ENCODE measurements around the gene ZW10. TPM values are rescaled to one million over a fixed set of nuclear protein-coding genes. Genes with fewer than 3 reads are reported as not detected.

ZW10 gene
- total and polyA plus RNA-seq, 2 donors (not counting 1 experiment from before 2014, with no cell fraction given): 4.8 to 11.9 TPM

- Histone ChIP-seq H3K79me2 (ENCODE audit: control insufficient read depth, insufficient read depth, low read length) (no peaks in the 10 kb centered on the region), H3K4me2 (replicated peaks; ENCODE audit: low read depth, low read length, poor library complexity, severe bottlenecking) (no peak overlapping the region), H3K4me3 (ENCODE audit: control extremely low read depth in 1 of 5, extremely low read depth in 1 of 5, insufficient read depth in 1 of 5, low read depth in 2 of 5, low read length in 4 of 5) (no peak overlapping the region), H3K36me3 (replicated peaks in 1 of 2; ENCODE audit: control extremely low read depth in 1 of 2, control insufficient read depth in 1 of 2, extremely low read depth in 1 of 2, insufficient read depth in 2 of 2, low read length in 1 of 2) (no peaks in the 10 kb centered on the region), H3K9me3 (ENCODE audit: control extremely low read depth in 1 of 3, control insufficient read depth in 2 of 3, insufficient read depth in 1 of 3, low read length in 2 of 3) (no peaks in the 10 kb centered on the region), H3K9ac (ENCODE audit: low read length) (no peak overlapping the region), H4K20me1 (ENCODE audit: control insufficient read depth, insufficient read depth, low read length, poor library complexity, severe bottlenecking) (no peaks in the 10 kb centered on the region), H3K4me1 (ENCODE audit: control insufficient read depth in 2 of 2, insufficient read depth in 2 of 2, low read length in 2 of 2) (no peaks in the 10 kb centered on the region), H3K27me3 (replicated peaks in 1 of 4; ENCODE audit: control extremely low read depth in 1 of 4, control insufficient read depth in 3 of 4, insufficient read depth in 4 of 4, low read length in 3 of 4) (no peaks in the 10 kb centered on the region), H3K27ac (ENCODE audit: low read length in 2 of 2) (no peak overlapping the region), H2AFZ (ENCODE audit: insufficient read depth, low read depth, low read length, poor library complexity, severe bottlenecking) (no peak overlapping the region)
- CTCF ChIA-PET: no interaction called here
- DNase-seq (no peak), ATAC-seq (ENCODE audit: low read depth) (no peak)
- TF ChIP-seq EZH2 (IDR thresholded peaks at IDR 0.05; ENCODE audit: borderline replicate concordance, insufficient read depth, low read depth, low read length, poor library complexity, severe bottlenecking): no peak
- TF ChIP-seq CTCF (IDR thresholded peaks at IDR 0.05): no peak
- Mint-ChIP-seq H3K27ac (no peak overlapping the region), H3K4me3 (no peak overlapping the region), H3K4me1 (peaks cover 6% of the 10 kb centered on the region), H3K9me3 (ENCODE audit: insufficient read depth) (no peaks in the 10 kb centered on the region), H3K27me3 (no peaks in the 10 kb centered on the region)
- intact Hi-C loops (cut with micrococcal nuclease): no loop called here
- POLR2A ChIA-PET: no interaction called here
- 86% methylated on average over 18 of the region's 19 CpGs for WGBS (ENCODE audit: insufficient coverage)
These were observed 83.5 kb downstream of the ZW10 start for GRCh38 chr11:113689768-113690618.

GRCh38 chr11:113685654-113686359, 87.7 kb downstream of the ZW10 start:
- Histone ChIP-seq H3K4me3 (ENCODE audit: control extremely low read depth in 1 of 5, extremely low read depth in 1 of 5, insufficient read depth in 1 of 5, low read depth in 2 of 5, low read length in 4 of 5) (no peak overlapping the region), H3K9me3 (ENCODE audit: control extremely low read depth in 1 of 3, control insufficient read depth in 2 of 3, insufficient read depth in 1 of 3, low read length in 2 of 3) (no peaks in the 10 kb centered on the region), H3K4me1 (ENCODE audit: control insufficient read depth in 2 of 2, insufficient read depth in 2 of 2, low read length in 2 of 2) (no peaks in the 10 kb centered on the region), H4K20me1 (ENCODE audit: control insufficient read depth, insufficient read depth, low read length, poor library complexity, severe bottlenecking) (no peaks in the 10 kb centered on the region), H3K4me2 (replicated peaks; ENCODE audit: low read depth, low read length, poor library complexity, severe bottlenecking) (no peak overlapping the region), H3K36me3 (replicated peaks in 1 of 2; ENCODE audit: control extremely low read depth in 1 of 2, control insufficient read depth in 1 of 2, extremely low read depth in 1 of 2, insufficient read depth in 2 of 2, low read length in 1 of 2) (no peaks in the 10 kb centered on the region), H3K27ac (ENCODE audit: low read length in 2 of 2) (no peak overlapping the region), H3K9ac (ENCODE audit: low read length) (no peak overlapping the region), H3K79me2 (ENCODE audit: control insufficient read depth, insufficient read depth, low read length) (no peaks in the 10 kb centered on the region), H2AFZ (ENCODE audit: insufficient read depth, low read depth, low read length, poor library complexity, severe bottlenecking) (no peak overlapping the region), H3K27me3 (replicated peaks in 1 of 4; ENCODE audit: control extremely low read depth in 1 of 4, control insufficient read depth in 3 of 4, insufficient read depth in 4 of 4, low read length in 3 of 4) (peaks cover 0 to 4% (median 0%) of the 10 kb centered on the region in 4 experiments)
- Mint-ChIP-seq H3K4me1 (peaks cover 6% of the 10 kb centered on the region), H3K4me3 (no peak overlapping the region), H3K27me3 (no peaks in the 10 kb centered on the region), H3K9me3 (ENCODE audit: insufficient read depth) (no peaks in the 10 kb centered on the region), H3K27ac (no peak overlapping the region)
- no peak for ATAC-seq (ENCODE audit: low read depth)
- CTCF ChIA-PET: no interaction called here
- TF ChIP-seq CTCF (IDR thresholded peaks at IDR 0.05) (no peak), EZH2 (IDR thresholded peaks at IDR 0.05; ENCODE audit: borderline replicate concordance, insufficient read depth, low read depth, low read length, poor library complexity, severe bottlenecking) (no peak)
- intact Hi-C loops (cut with micrococcal nuclease): no loop called here
- DNase-seq: no peak
- WGBS (ENCODE audit: insufficient coverage): no CpG with 5 or more reads among the region's 2 CpGs
- POLR2A ChIA-PET: no interaction called here
